Sigmoid colon (tissue), 7 donors: Measurements from ENCODE around the gene FRS2. TPM values are rescaled to one million over a fixed set of nuclear protein-coding genes. Genes with fewer than 3 reads are reported as not detected.

Source experiments
- DNase-seq: peaks from one replicate; pipeline ENCODE4 v3.0.0-alpha.2; 2019
- H3K27ac ChIP-seq, 4 donors: fragments of 200-600 bp; sonication (generic); one replicate each; pipeline ENCODE4 v1.5.1; 2016 to 2019; ENCODE audit warnings: mild to moderate bottlenecking in 1 of 4
- H3K27me3 ChIP-seq, 3 donors: fragments of 200-600 bp; sonication (generic); one replicate each; pipeline ENCODE4 v1.5.1; 2019; ENCODE audit warnings: mild to moderate bottlenecking in 1 of 3
- H3K36me3 ChIP-seq, 4 donors: fragments of 200-600 bp; sonication (generic); one replicate each; pipeline ENCODE4 v1.5.1; 2016 to 2019
- H3K4me1 ChIP-seq, 4 donors: fragments of 200-600 bp; sonication (generic); one replicate each; pipeline ENCODE4 v1.5.1; 2017 to 2019
- H3K4me3 ChIP-seq, 4 donors: fragments of 200-600 bp; sonication (generic); one replicate each; pipeline ENCODE4 v1.5.1; 2017 to 2019; ENCODE audit warnings: mild to moderate bottlenecking in 2 of 4, moderate library complexity in 1 of 4
- H3K9me3 ChIP-seq, 4 donors: fragments of 200-600 bp in 3 of 4; sonication (generic) in 3 of 4; one replicate each; pipeline versions ENCODE4 v1.5.1 to v1.6.1; 2013 to 2019
- CTCF ChIP-seq, 4 experiments: fragments of 450-650 bp in 3 of 4; fragments of 200-600 bp in 1 of 4; IDR thresholded peaks; one replicate each; pipeline ENCODE4 v1.5.1; 2016 to 2019; ENCODE audit warnings: antibody characterized with exemption in 4 of 4, mild to moderate bottlenecking in 3 of 4, moderate library complexity in 2 of 4
- EP300 ChIP-seq, 4 donors: sonication (generic); formaldehyde crosslinking; IDR thresholded peaks; one replicate each; pipeline ENCODE4 v1.6.1; 2017; ENCODE audit warnings: antibody characterized with exemption in 4 of 4
- POLR2A ChIP-seq, 2 donors: fragments of 450-650 bp; IDR thresholded peaks; one replicate each; pipeline ENCODE4 v1.6.1; 2016; ENCODE audit warnings: antibody characterized with exemption in 2 of 2, mild to moderate bottlenecking in 2 of 2, moderate library complexity in 2 of 2
- POLR2AphosphoS5 ChIP-seq, 4 donors: sonication (generic); formaldehyde crosslinking; IDR thresholded peaks; one replicate each; pipeline ENCODE4 v1.6.1; 2017; ENCODE audit warnings: antibody characterized with exemption in 4 of 4
- WGBS, 2 donors: extraction: QIAGEN DNeasy Blood & Tissue Kit; methylation state at CpG; one replicate each; pipeline ENCODE4 v1.1.7; 2013; 5-methylcytosine and 5-hydroxymethylcytosine counted together
- intact Hi-C: fragments of 100-400 bp; cut with DNase I; formaldehyde crosslinking; loops from one replicate; pipeline ENCODE4 v1.15.1; 2023
- polyA plus RNA-seq, 3 donors: library from polyadenylated mRNA; stranded (reverse); fragments of 200-250 nt; gene quantifications; one replicate each; pipeline ENCODE4 v1.2.3, GENCODE V29; 2013
- total RNA-seq, 4 donors: library from RNA; depleted of rRNA; stranded (reverse); fragments of >200 nt; gene quantifications; one replicate each; pipeline ENCODE4 v1.1.0, GENCODE V29; 2016
- donor health status: healthy with polysubstance abuse.
- donor health status: Bipolar disorder and iron deficiency.
- donor health status: healthy.

Gene FRS2
- total and polyA plus RNA-seq, 7 donors = 7.6 to 48.4 (median 33.8) TPM

GRCh38 chr12:69479675-69480074, 9.5 kb downstream of the FRS2 start:
- Histone ChIP-seq H3K27me3 (no peaks in the 10 kb centered on the region), H3K4me3 (no peak overlapping the region), H3K36me3 (no peaks in the 10 kb centered on the region), H3K4me1 (peaks cover 0 to 60% (median 49%) of the 10 kb centered on the region in 4 donors), H3K9me3 (no peaks in the 10 kb centered on the region), H3K27ac (no peak overlapping the region)
- DNase-seq = no peak
- intact Hi-C loops = no loop called here
- TF ChIP-seq POLR2A (IDR thresholded peaks at IDR 0.05) (no peak), EP300 (IDR thresholded peaks at IDR 0.05) (no peak), POLR2AphosphoS5 (IDR thresholded peaks at IDR 0.05) (no peak), CTCF (IDR thresholded peaks at IDR 0.05) (no peak)
- 96 to 99% methylated on average over 2 of the region's 2 CpGs for WGBS, 2 donors

- TF ChIP-seq CTCF (IDR thresholded peaks at IDR 0.05) = no peak
- TF ChIP-seq EP300 (IDR thresholded peaks at IDR 0.05) = no peak
- no peak for TF ChIP-seq POLR2AphosphoS5 (IDR thresholded peaks at IDR 0.05)
- TF ChIP-seq POLR2A (IDR thresholded peaks at IDR 0.05) = no peak
- intact Hi-C loops = no loop called here
- H3K36me3 ChIP-seq = no peaks in the 10 kb centered on the region
- no peaks in the 10 kb centered on the region for H3K27me3 ChIP-seq
- DNase-seq = no peak
- H3K9me3 ChIP-seq = no peaks in the 10 kb centered on the region
- peaks cover 0 to 51% (median 39%) of the 10 kb centered on the region in 4 donors for H3K4me1 ChIP-seq
- no peak overlapping the region for H3K27ac ChIP-seq
- H3K4me3 ChIP-seq = no peak overlapping the region
- 90 to 92% methylated on average over 4 of the region's 4 CpGs for WGBS, 2 donors
These were observed 10.5 kb downstream of the FRS2 start for GRCh38 chr12:69480698-69481097.

GRCh38 chr12:69481133-69481532, 10.9 kb downstream of the FRS2 start:
- intact Hi-C loops = no loop called here
- no peak overlapping the region for H3K4me3 ChIP-seq
- H3K27ac ChIP-seq = no peak overlapping the region
- H3K36me3 ChIP-seq = no peaks in the 10 kb centered on the region
- H3K27me3 ChIP-seq = no peaks in the 10 kb centered on the region
- peaks cover 0 to 47% (median 34%) of the 10 kb centered on the region in 4 donors for H3K4me1 ChIP-seq
- no peaks in the 10 kb centered on the region for H3K9me3 ChIP-seq
- no peak for DNase-seq
- TF ChIP-seq EP300 (IDR thresholded peaks at IDR 0.05) (no peak), CTCF (IDR thresholded peaks at IDR 0.05) (no peak)

GRCh38 chr12:69483700-69484099, 13.5 kb downstream of the FRS2 start:
- Histone ChIP-seq H3K36me3 (peaks cover 0 to 12% (median 5%) of the 10 kb centered on the region in 4 donors), H3K9me3 (peaks cover 0 to 4% (median 0%) of the 10 kb centered on the region in 4 donors), H3K27ac (no peak overlapping the region), H3K27me3 (no peaks in the 10 kb centered on the region), H3K4me1 (peaks cover 0 to 36% (median 25%) of the 10 kb centered on the region in 4 donors), H3K4me3 (no peak overlapping the region)
- WGBS, 2 donors = 85 to 97% methylated on average over 1 of the region's 1 CpG
- intact Hi-C loops = no loop called here
- TF ChIP-seq CTCF (IDR thresholded peaks at IDR 0.05) (no peak), EP300 (IDR thresholded peaks at IDR 0.05) (no peak), POLR2A (IDR thresholded peaks at IDR 0.05) (no peak), POLR2AphosphoS5 (IDR thresholded peaks at IDR 0.05) (no peak)
- DNase-seq = no peak

- intact Hi-C loops = no loop called here
- TF ChIP-seq POLR2A (IDR thresholded peaks at IDR 0.05) = no peak
- no peak for TF ChIP-seq POLR2AphosphoS5 (IDR thresholded peaks at IDR 0.05)
- TF ChIP-seq EP300 (IDR thresholded peaks at IDR 0.05) = no peak
- no peak for TF ChIP-seq CTCF (IDR thresholded peaks at IDR 0.05)
These were observed 14.2 kb downstream of the FRS2 start for GRCh38 chr12:69484428-69484827.

More at GRCh38 chr12:69484428-69484827, 14.2 kb downstream of the FRS2 start:
- Histone ChIP-seq H3K27ac (no peak overlapping the region), H3K9me3 (peaks cover 0 to 4% (median 0%) of the 10 kb centered on the region in 4 donors), H3K4me1 (peaks cover 0 to 29% (median 23%) of the 10 kb centered on the region in 4 donors), H3K27me3 (no peaks in the 10 kb centered on the region), H3K4me3 (no peak overlapping the region), H3K36me3 (peaks cover 0 to 12% (median 5%) of the 10 kb centered on the region in 4 donors)
- WGBS, 2 donors = 21 to 60% methylated on average over 2 of the region's 2 CpGs
- DNase-seq = no peak
